ENCODE results near the gene CYTL1. TPM values are rescaled to one million over a fixed set of nuclear protein-coding genes. Genes with fewer than 3 reads are reported as not detected.

Gene CYTL1
- total RNA-seq, 1 experiment from 2014 or later: not detected

GRCh38 chr4:5021546-5021945, 2.3 kb upstream of the CYTL1 start:
- POLR2A ChIA-PET (ENCODE audit: unreplicated experiment): no interaction called here
- CTCF ChIA-PET: no interaction called here
- Histone ChIP-seq H3K79me2 (ENCODE audit: low read length) (no peaks in the 10 kb centered on the region), H3K9me2 (replicated peaks; ENCODE audit: low read length) (no peaks in the 10 kb centered on the region), H4K20me1 (ENCODE audit: low read length) (no peaks in the 10 kb centered on the region), H3K9ac (ENCODE audit: low read length) (no peak overlapping the region), H3K4me1 (ENCODE audit: insufficient read depth, low read length) (0 out of 2 replicates have a peak, but pooled peaks cover 10% of the 10 kb centered on the region), H3K27me3 (ENCODE audit: low read length) (peaks cover 22% of the 10 kb centered on the region), H3K4me3 (ENCODE audit: low read length) (no peak overlapping the region), H3K9me3 (ENCODE audit: low read length) (no peaks in the 10 kb centered on the region), H3K36me3 (ENCODE audit: low read depth, low read length) (no peaks in the 10 kb centered on the region), H2AFZ (ENCODE audit: low read length) (no peak overlapping the region), H3K27ac (ENCODE audit: low read length) (no peak overlapping the region), H3F3A (ENCODE audit: low read length, unreplicated experiment) (no peaks in the 10 kb centered on the region), H3K4me2 (ENCODE audit: low read length) (no peak overlapping the region)
- ATAC-seq (no peak), DNase-seq (no peak)
- BruUV-seq (replicated peaks): no TSS peak
- intact Hi-C loops (cut with micrococcal nuclease): no loop called here
- TF ChIP-seq CTCF (conservative IDR thresholded peaks at IDR 0.05; ENCODE audit: low read depth, low read length) (no peak), EZH2 (IDR thresholded peaks at IDR 0.05; ENCODE audit: low read length, unreplicated experiment) (no peak)

- H3K36me3 ChIP-seq (ENCODE audit: low read depth, low read length): no peaks in the 10 kb centered on the region
- no peak overlapping the region for H3K27ac ChIP-seq (ENCODE audit: low read length)
- H3K9ac ChIP-seq (ENCODE audit: low read length): no peak overlapping the region
- BruUV-seq (replicated peaks): no TSS peak
- H4K20me1 ChIP-seq (ENCODE audit: low read length): no peaks in the 10 kb centered on the region
- no peaks in the 10 kb centered on the region for H3F3A ChIP-seq (ENCODE audit: low read length, unreplicated experiment)
- H3K9me2 ChIP-seq (replicated peaks; ENCODE audit: low read length): no peaks in the 10 kb centered on the region
- H3K9me3 ChIP-seq (ENCODE audit: low read length): no peaks in the 10 kb centered on the region
- ATAC-seq (no peak), DNase-seq (no peak)
- no peak overlapping the region for H3K4me3 ChIP-seq (ENCODE audit: low read length)
- ChIA-PET POLR2A (ENCODE audit: unreplicated experiment) (no interaction called here), CTCF (no interaction called here)
- no peak overlapping the region for H2AFZ ChIP-seq (ENCODE audit: low read length)
- no peak overlapping the region for H3K4me2 ChIP-seq (ENCODE audit: low read length)
- H3K27me3 ChIP-seq (ENCODE audit: low read length): peaks cover 24% of the 10 kb centered on the region
- TF ChIP-seq EZH2phosphoT487 (IDR thresholded peaks at IDR 0.05; ENCODE audit: borderline replicate concordance, low read length): no peak
- no peak for TF ChIP-seq EZH2 (IDR thresholded peaks at IDR 0.05; ENCODE audit: low read length, unreplicated experiment)
- no peak for TF ChIP-seq CTCF (conservative IDR thresholded peaks at IDR 0.05; ENCODE audit: low read depth, low read length)
- intact Hi-C loops (cut with micrococcal nuclease): no loop called here
- no peaks in the 10 kb centered on the region for H3K79me2 ChIP-seq (ENCODE audit: low read length)
- H3K4me1 ChIP-seq (ENCODE audit: insufficient read depth, low read length): 0 out of 2 replicates have a peak, but pooled peaks cover 10% of the 10 kb centered on the region
Measured at GRCh38 chr4:5020341-5020740, 1.1 kb upstream of the CYTL1 start.

GRCh38 chr4:5019796-5020195, 538 bp upstream of the CYTL1 start:
- Histone ChIP-seq H3K4me1 (ENCODE audit: insufficient read depth, low read length) (0 out of 2 replicates have a peak, but pooled peaks cover 10% of the 10 kb centered on the region), H4K20me1 (ENCODE audit: low read length) (no peaks in the 10 kb centered on the region), H3K4me3 (ENCODE audit: low read length) (no peak overlapping the region), H3F3A (ENCODE audit: low read length, unreplicated experiment) (no peaks in the 10 kb centered on the region), H3K9me3 (ENCODE audit: low read length) (no peaks in the 10 kb centered on the region), H3K27me3 (ENCODE audit: low read length) (peaks cover 22% of the 10 kb centered on the region), H3K27ac (ENCODE audit: low read length) (no peak overlapping the region), H3K4me2 (ENCODE audit: low read length) (no peak overlapping the region), H3K9ac (ENCODE audit: low read length) (no peak overlapping the region), H3K79me2 (ENCODE audit: low read length) (no peaks in the 10 kb centered on the region), H3K36me3 (ENCODE audit: low read depth, low read length) (no peaks in the 10 kb centered on the region), H3K9me2 (replicated peaks; ENCODE audit: low read length) (no peaks in the 10 kb centered on the region), H2AFZ (ENCODE audit: low read length) (no peak overlapping the region)
- no peak for DNase-seq
- no peak for TF ChIP-seq EZH2phosphoT487 (IDR thresholded peaks at IDR 0.05; ENCODE audit: borderline replicate concordance, low read length)
- TF ChIP-seq EZH2 (IDR thresholded peaks at IDR 0.05; ENCODE audit: low read length, unreplicated experiment): no peak
- TF ChIP-seq CTCF (conservative IDR thresholded peaks at IDR 0.05; ENCODE audit: low read depth, low read length): no peak
- ATAC-seq: no peak
- intact Hi-C loops (cut with micrococcal nuclease): no loop called here
- POLR2A ChIA-PET (ENCODE audit: unreplicated experiment): no interaction called here
- no TSS peak for BruUV-seq (replicated peaks)
- CTCF ChIA-PET: no interaction called here

All from PC-3 (cell line).